GM23338 (cell line): ENCODE data around the gene OR2A5. TPM values are rescaled to one million over a fixed set of nuclear protein-coding genes. Genes with fewer than 3 reads are reported as not detected.

ENCODE experiments used
- ATAC-seq: fragments of 200-7000 bp; cut with Tn5 transposase; 3 replicates; pipeline ENCODE4 v1.9.1; 2020
- DNase-seq: peaks from one replicate; pipeline ENCODE4 v3.0.0-alpha.2; 2015; ENCODE audit warnings: low spot score
- H2AFZ ChIP-seq: fragments of 200-600 bp; sonication (generic); 2 replicates; pipeline ENCODE4 v1.8.0; 2016; ENCODE audit warnings: antibody characterized with exemption, mild to moderate bottlenecking, moderate library complexity
- H3F3A ChIP-seq: fragments of 200-600 bp; sonication (generic); replicated peaks from 2 replicates; pipeline ENCODE4 v1.8.0; 2017; ENCODE audit warnings: antibody characterized with exemption, mixed run types, low read depth
- H3K27ac ChIP-seq: fragments of 200-600 bp; sonication (generic); 2 replicates; pipeline ENCODE4 v1.6.1; 2016; ENCODE audit warnings: low read depth
- H3K27me3 ChIP-seq: fragments of 200-600 bp; sonication (generic); 2 replicates; pipeline ENCODE4 v1.8.0; 2016; ENCODE audit warnings: mild to moderate bottlenecking, mixed run types, moderate library complexity; ENCODE audit not compliant: insufficient read depth
- H3K36me3 ChIP-seq: fragments of 200-600 bp; sonication (generic); 2 replicates; pipeline ENCODE4 v1.8.0; 2016; ENCODE audit warnings: mild to moderate bottlenecking; ENCODE audit not compliant: insufficient read depth
- H3K4me1 ChIP-seq: fragments of 200-600 bp; sonication (generic); 2 replicates; pipeline ENCODE4 v1.8.0; 2016; ENCODE audit warnings: mild to moderate bottlenecking, moderate library complexity; ENCODE audit not compliant: insufficient read depth
- H3K4me2 ChIP-seq: fragments of 200-600 bp; sonication (generic); 2 replicates; pipeline ENCODE4 v1.7.1; 2017; ENCODE audit warnings: mixed run types
- H3K4me3 ChIP-seq: fragments of 200-600 bp; sonication (generic); 2 replicates; pipeline ENCODE4 v1.6.1; 2016; ENCODE audit warnings: mixed run types
- H3K79me2 ChIP-seq: fragments of 200-600 bp; sonication (generic); replicated peaks from 2 replicates; pipeline ENCODE4 v1.8.0; 2017; ENCODE audit warnings: mild to moderate bottlenecking; ENCODE audit not compliant: insufficient read depth
- H3K9me2 ChIP-seq: fragments of 200-600 bp; sonication (generic); 2 replicates; pipeline ENCODE4 v1.8.0; 2017; ENCODE audit not compliant: insufficient read depth
- H4K20me1 ChIP-seq: fragments of 200-600 bp; sonication (generic); replicated peaks from 2 replicates; pipeline ENCODE4 v1.8.0; 2017; ENCODE audit warnings: mild to moderate bottlenecking; ENCODE audit not compliant: insufficient read depth
- H3K27ac Mint-ChIP-seq: 2 replicates; pipeline ENCODE4 v1.8.0; 2020; ENCODE audit warnings: inconsistent platforms, mild to moderate bottlenecking, moderate library complexity, mixed read lengths
- H3K27me3 Mint-ChIP-seq: 3 replicates; pipeline ENCODE4 v1.8.0; 2022; ENCODE audit warnings: low read depth, mild to moderate bottlenecking, moderate library complexity, mixed read lengths, inconsistent platforms; ENCODE audit not compliant: insufficient read depth, poor library complexity
- H3K36me3 Mint-ChIP-seq: 3 replicates; pipeline ENCODE4 v1.8.0; 2021; ENCODE audit warnings: low read depth, mild to moderate bottlenecking, inconsistent platforms, moderate library complexity, mixed read lengths
- H3K4me1 Mint-ChIP-seq: 3 replicates; pipeline ENCODE4 v1.8.0; 2020; ENCODE audit warnings: mild to moderate bottlenecking, inconsistent platforms, mixed read lengths
- H3K4me3 Mint-ChIP-seq: 3 replicates; pipeline ENCODE4 v1.8.0; 2021; ENCODE audit warnings: moderate library complexity, mild to moderate bottlenecking, inconsistent platforms, mixed read lengths
- H3K9me3 Mint-ChIP-seq: 3 replicates; pipeline ENCODE4 v1.8.0; 2020; ENCODE audit warnings: moderate library complexity, mild to moderate bottlenecking, inconsistent platforms, mixed read lengths
- CREB1 ChIP-seq: fragments of 250-450 bp; sonication (Bioruptor Pico); IDR thresholded peaks from 2 replicates; pipeline ENCODE4 v1.5.0; 2020; ENCODE audit warnings: low read depth, mild to moderate bottlenecking, moderate library complexity
- EZH2 ChIP-seq: fragments of 200-600 bp; sonication (generic); IDR thresholded peaks from one replicate; pipeline ENCODE4 v1.8.0; 2017; ENCODE audit warnings: antibody characterized with exemption, mild to moderate bottlenecking, low read depth; ENCODE audit not compliant: unreplicated experiment
- EZH2phosphoT487 ChIP-seq: fragments of 200-600 bp; sonication (generic); IDR thresholded peaks from one replicate; pipeline ENCODE4 v1.8.1; 2018; ENCODE audit warnings: antibody characterized with exemption; ENCODE audit not compliant: unreplicated experiment
- NANOG ChIP-seq: IDR thresholded peaks from 2 replicates; pipeline ENCODE4 v1.6.1; 2016; ENCODE audit warnings: antibody characterized with exemption, borderline replicate concordance
- POLR2AphosphoS5 ChIP-seq: IDR thresholded peaks from 2 replicates; pipeline ENCODE4 v1.6.1; 2016; ENCODE audit warnings: antibody characterized with exemption, low read depth
- ZNF114 ChIP-seq: fragments of 250-450 bp; sonication (Bioruptor Pico); IDR thresholded peaks from 2 replicates; pipeline ENCODE4 v1.5.0; 2020; ENCODE audit warnings: mild to moderate bottlenecking, moderate library complexity
- polyA plus RNA-seq: library from polyadenylated mRNA; unstranded; fragments of >200 nt; fragmentation: Nextera tagmentation; extraction: Ambion mirVana; gene quantifications from 2 replicates; pipeline ENCODE4 v1.2.1, GENCODE V29; 2016
- total RNA-seq: library from RNA; depleted of rRNA; stranded (reverse); fragments of >200 nt; shearing (Covaris generic); gene quantifications from 2 replicates; pipeline ENCODE4 v1.2.3, GENCODE V29; 2014
- TF ChIP-seq, protein P1 (sequence below): fragments of 250-450 bp; sonication (Bioruptor Pico); IDR thresholded peaks from 2 replicates; pipeline ENCODE4 v1.5.0; 2020; ENCODE audit warnings: mild to moderate bottlenecking, moderate library complexity
- TF ChIP-seq, protein P2 (sequence below): IDR thresholded peaks from one replicate; pipeline ENCODE4 v1.6.1; 2018; ENCODE audit warnings: antibody characterized with exemption; ENCODE audit not compliant: unreplicated experiment
- TF ChIP-seq, protein P3 (sequence below), 2 experiments: fragments of 200-600 bp in 1 of 2; sonication (generic) in 1 of 2; conservative IDR thresholded peaks; 2 replicates each; pipeline versions ENCODE4 v1.5.1 to v1.6.1; 2016 to 2017; ENCODE audit warnings: antibody characterized with exemption in 2 of 2, low read depth in 2 of 2, mild to moderate bottlenecking in 2 of 2, moderate library complexity in 1 of 2
- TF ChIP-seq, protein P4 (sequence below): IDR thresholded peaks from 2 replicates; pipeline ENCODE4 v1.6.1; 2016; ENCODE audit warnings: antibody characterized with exemption

OR2A5 gene
- total and polyA plus RNA-seq, 2 experiments from 2014 or later: not detected

DNA sequence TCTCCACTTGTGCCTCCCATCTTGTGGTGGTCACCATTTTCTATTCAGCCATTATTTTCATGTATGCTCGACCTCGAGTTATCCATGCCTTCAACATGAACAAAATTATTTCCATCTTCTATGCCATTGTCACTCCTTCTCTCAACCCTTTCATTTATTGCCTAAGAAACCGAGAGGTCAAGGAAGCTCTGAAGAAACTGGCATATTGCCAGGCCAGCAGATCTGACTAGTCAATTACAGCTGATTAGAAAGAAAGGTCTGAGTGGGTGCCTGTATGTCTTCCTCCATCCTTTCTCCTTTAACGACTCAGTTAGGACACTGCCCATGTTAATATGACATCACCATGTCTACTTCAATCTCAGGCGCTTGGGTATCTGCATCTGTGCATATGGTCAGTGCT is 44.0 kb upstream of the OR2A5 start (continued):
- TF ChIP-seq, protein P1, sequence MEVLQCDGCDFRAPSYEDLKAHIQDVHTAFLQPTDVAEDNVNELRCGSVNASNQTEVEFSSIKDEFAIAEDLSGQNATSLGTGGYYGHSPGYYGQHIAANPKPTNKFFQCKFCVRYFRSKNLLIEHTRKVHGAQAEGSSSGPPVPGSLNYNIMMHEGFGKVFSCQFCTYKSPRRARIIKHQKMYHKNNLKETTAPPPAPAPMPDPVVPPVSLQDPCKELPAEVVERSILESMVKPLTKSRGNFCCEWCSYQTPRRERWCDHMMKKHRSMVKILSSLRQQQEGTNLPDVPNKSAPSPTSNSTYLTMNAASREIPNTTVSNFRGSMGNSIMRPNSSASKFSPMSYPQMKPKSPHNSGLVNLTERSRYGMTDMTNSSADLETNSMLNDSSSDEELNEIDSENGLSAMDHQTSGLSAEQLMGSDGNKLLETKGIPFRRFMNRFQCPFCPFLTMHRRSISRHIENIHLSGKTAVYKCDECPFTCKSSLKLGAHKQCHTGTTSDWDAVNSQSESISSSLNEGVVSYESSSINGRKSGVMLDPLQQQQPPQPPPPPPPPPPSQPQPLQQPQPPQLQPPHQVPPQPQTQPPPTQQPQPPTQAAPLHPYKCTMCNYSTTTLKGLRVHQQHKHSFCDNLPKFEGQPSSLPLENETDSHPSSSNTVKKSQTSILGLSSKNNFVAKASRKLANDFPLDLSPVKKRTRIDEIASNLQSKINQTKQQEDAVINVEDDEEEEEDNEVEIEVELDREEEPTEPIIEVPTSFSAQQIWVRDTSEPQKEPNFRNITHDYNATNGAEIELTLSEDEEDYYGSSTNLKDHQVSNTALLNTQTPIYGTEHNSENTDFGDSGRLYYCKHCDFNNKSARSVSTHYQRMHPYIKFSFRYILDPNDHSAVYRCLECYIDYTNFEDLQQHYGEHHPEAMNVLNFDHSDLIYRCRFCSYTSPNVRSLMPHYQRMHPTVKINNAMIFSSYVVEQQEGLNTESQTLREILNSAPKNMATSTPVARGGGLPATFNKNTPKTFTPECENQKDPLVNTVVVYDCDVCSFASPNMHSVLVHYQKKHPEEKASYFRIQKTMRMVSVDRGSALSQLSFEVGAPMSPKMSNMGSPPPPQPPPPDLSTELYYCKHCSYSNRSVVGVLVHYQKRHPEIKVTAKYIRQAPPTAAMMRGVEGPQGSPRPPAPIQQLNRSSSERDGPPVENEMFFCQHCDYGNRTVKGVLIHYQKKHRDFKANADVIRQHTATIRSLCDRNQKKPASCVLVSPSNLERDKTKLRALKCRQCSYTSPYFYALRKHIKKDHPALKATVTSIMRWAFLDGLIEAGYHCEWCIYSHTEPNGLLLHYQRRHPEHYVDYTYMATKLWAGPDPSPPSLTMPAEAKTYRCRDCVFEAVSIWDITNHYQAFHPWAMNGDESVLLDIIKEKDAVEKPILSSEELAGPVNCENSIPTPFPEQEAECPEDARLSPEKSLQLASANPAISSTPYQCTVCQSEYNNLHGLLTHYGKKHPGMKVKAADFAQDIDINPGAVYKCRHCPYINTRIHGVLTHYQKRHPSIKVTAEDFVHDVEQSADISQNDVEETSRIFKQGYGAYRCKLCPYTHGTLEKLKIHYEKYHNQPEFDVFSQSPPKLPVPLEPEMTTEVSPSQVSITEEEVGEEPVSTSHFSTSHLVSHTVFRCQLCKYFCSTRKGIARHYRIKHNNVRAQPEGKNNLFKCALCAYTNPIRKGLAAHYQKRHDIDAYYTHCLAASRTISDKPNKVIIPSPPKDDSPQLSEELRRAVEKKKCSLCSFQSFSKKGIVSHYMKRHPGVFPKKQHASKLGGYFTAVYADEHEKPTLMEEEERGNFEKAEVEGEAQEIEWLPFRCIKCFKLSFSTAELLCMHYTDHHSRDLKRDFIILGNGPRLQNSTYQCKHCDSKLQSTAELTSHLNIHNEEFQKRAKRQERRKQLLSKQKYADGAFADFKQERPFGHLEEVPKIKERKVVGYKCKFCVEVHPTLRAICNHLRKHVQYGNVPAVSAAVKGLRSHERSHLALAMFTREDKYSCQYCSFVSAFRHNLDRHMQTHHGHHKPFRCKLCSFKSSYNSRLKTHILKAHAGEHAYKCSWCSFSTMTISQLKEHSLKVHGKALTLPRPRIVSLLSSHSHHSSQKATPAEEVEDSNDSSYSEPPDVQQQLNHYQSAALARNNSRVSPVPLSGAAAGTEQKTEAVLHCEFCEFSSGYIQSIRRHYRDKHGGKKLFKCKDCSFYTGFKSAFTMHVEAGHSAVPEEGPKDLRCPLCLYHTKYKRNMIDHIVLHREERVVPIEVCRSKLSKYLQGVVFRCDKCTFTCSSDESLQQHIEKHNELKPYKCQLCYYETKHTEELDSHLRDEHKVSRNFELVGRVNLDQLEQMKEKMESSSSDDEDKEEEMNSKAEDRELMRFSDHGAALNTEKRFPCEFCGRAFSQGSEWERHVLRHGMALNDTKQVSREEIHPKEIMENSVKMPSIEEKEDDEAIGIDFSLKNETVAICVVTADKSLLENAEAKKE (CRISPR knock-in tag): no peak
- TF ChIP-seq CREB1 (CRISPR knock-in tag): no peak
- TF ChIP-seq NANOG: no peak
- no peak for TF ChIP-seq EZH2phosphoT487
- no peak for TF ChIP-seq POLR2AphosphoS5
- no peak for TF ChIP-seq ZNF114 (CRISPR knock-in tag)
- no peak for TF ChIP-seq EZH2

DNA sequence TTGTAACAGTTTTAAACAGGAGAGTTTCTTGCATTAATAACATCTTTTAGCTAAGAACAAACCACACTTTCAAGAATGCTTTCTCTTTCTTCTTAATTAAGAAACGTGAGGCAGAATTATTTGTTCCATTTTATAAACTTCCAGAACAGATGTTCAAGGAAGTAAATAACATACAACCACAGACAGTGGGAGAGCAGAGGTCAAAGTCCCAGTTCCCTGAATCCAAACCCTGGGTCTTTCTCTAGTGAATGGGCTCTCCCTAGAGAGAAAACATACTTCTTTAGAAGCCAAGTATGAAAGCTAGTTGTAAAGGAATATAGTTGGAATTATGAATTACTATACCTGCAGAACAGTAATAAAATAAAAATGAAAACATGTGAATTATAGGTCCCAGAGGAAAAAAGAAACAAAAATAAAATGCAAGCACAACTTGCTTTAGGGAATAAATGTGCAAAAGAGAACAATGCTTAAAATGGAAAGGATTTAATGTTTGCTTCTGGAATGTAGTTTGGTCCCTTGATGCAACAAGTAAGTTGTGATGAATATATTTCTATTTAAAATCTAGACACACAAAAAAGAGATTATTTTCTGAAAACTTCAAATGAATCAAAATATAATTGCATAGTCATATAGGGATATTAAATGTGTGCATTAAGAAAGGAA is 42.6 kb upstream of the OR2A5 start:
- H3K27ac ChIP-seq: no peak overlapping the region
- no peaks in the 10 kb centered on the region for H3F3A ChIP-seq
- no peaks in the 10 kb centered on the region for H3K27me3 ChIP-seq
- no peaks in the 10 kb centered on the region for H3K27me3 Mint-ChIP-seq
- peaks cover 35% of the 10 kb centered on the region for H3K9me3 Mint-ChIP-seq
- H3K4me2 ChIP-seq: no peak overlapping the region
- no peaks in the 10 kb centered on the region for H3K4me1 Mint-ChIP-seq
- H3K4me3 Mint-ChIP-seq: no peak overlapping the region
- no peak overlapping the region for H2AFZ ChIP-seq
- TF ChIP-seq, protein P2, sequence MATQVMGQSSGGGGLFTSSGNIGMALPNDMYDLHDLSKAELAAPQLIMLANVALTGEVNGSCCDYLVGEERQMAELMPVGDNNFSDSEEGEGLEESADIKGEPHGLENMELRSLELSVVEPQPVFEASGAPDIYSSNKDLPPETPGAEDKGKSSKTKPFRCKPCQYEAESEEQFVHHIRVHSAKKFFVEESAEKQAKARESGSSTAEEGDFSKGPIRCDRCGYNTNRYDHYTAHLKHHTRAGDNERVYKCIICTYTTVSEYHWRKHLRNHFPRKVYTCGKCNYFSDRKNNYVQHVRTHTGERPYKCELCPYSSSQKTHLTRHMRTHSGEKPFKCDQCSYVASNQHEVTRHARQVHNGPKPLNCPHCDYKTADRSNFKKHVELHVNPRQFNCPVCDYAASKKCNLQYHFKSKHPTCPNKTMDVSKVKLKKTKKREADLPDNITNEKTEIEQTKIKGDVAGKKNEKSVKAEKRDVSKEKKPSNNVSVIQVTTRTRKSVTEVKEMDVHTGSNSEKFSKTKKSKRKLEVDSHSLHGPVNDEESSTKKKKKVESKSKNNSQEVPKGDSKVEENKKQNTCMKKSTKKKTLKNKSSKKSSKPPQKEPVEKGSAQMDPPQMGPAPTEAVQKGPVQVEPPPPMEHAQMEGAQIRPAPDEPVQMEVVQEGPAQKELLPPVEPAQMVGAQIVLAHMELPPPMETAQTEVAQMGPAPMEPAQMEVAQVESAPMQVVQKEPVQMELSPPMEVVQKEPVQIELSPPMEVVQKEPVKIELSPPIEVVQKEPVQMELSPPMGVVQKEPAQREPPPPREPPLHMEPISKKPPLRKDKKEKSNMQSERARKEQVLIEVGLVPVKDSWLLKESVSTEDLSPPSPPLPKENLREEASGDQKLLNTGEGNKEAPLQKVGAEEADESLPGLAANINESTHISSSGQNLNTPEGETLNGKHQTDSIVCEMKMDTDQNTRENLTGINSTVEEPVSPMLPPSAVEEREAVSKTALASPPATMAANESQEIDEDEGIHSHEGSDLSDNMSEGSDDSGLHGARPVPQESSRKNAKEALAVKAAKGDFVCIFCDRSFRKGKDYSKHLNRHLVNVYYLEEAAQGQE: no peak
- TF ChIP-seq, protein P3, sequence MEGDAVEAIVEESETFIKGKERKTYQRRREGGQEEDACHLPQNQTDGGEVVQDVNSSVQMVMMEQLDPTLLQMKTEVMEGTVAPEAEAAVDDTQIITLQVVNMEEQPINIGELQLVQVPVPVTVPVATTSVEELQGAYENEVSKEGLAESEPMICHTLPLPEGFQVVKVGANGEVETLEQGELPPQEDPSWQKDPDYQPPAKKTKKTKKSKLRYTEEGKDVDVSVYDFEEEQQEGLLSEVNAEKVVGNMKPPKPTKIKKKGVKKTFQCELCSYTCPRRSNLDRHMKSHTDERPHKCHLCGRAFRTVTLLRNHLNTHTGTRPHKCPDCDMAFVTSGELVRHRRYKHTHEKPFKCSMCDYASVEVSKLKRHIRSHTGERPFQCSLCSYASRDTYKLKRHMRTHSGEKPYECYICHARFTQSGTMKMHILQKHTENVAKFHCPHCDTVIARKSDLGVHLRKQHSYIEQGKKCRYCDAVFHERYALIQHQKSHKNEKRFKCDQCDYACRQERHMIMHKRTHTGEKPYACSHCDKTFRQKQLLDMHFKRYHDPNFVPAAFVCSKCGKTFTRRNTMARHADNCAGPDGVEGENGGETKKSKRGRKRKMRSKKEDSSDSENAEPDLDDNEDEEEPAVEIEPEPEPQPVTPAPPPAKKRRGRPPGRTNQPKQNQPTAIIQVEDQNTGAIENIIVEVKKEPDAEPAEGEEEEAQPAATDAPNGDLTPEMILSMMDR (conservative IDR thresholded peaks at IDR 0.05; ENCODE audit: low read depth in 2 of 2): no peak
- TF ChIP-seq POLR2AphosphoS5 (no peak), ZNF114 (CRISPR knock-in tag) (no peak), CREB1 (CRISPR knock-in tag) (no peak)
- TF ChIP-seq, protein P4, sequence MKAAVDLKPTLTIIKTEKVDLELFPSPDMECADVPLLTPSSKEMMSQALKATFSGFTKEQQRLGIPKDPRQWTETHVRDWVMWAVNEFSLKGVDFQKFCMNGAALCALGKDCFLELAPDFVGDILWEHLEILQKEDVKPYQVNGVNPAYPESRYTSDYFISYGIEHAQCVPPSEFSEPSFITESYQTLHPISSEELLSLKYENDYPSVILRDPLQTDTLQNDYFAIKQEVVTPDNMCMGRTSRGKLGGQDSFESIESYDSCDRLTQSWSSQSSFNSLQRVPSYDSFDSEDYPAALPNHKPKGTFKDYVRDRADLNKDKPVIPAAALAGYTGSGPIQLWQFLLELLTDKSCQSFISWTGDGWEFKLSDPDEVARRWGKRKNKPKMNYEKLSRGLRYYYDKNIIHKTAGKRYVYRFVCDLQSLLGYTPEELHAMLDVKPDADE: no peak
- no peaks in the 10 kb centered on the region for H3K79me2 ChIP-seq
- H3K9me2 ChIP-seq: peaks cover 6% of the 10 kb centered on the region; the same call in 1 of the 2 replicates
- H4K20me1 ChIP-seq: no peaks in the 10 kb centered on the region
- H3K27ac Mint-ChIP-seq: no peak overlapping the region
- H3K36me3 ChIP-seq: peaks cover 4% of the 10 kb centered on the region
- H3K36me3 Mint-ChIP-seq: peaks cover 20% of the 10 kb centered on the region; the same call in 2 of the 3 replicates
- no peaks in the 10 kb centered on the region for H3K4me1 ChIP-seq
- no peak for DNase-seq
- no peak for ATAC-seq
- H3K4me3 ChIP-seq: no peak overlapping the region
